BLaER1 treated with 17β-estradiol and CSF1 and Interleukin-3, amounts not matched to agents 10 nM and 100 nM (cell line): ENCODE measurements around the gene DACH1.

Source experiments
- H3K27ac ChIP-seq, 11 experiments: shearing (Covaris generic); formaldehyde crosslinking; 2 replicates each; pipeline ENCODE4 v1.8.1; 2022
- H3K27me3 ChIP-seq, 11 experiments: shearing (Covaris generic); formaldehyde crosslinking; 2 replicates each; pipeline ENCODE4 v1.8.1; 2022
- H3K36me3 ChIP-seq, 11 experiments: shearing (Covaris generic); formaldehyde crosslinking; 2 replicates each; pipeline ENCODE4 v1.8.1; 2022
- H3K4me1 ChIP-seq, 10 experiments: shearing (Covaris generic); formaldehyde crosslinking; 2 replicates each; pipeline ENCODE4 v1.8.1; 2022
- H3K4me2 ChIP-seq, 11 experiments: shearing (Covaris generic); formaldehyde crosslinking; 2 replicates each; pipeline ENCODE4 v1.8.1; 2022
- H3K4me3 ChIP-seq, 10 experiments: shearing (Covaris generic); formaldehyde crosslinking; 2 replicates each; pipeline ENCODE4 v1.8.1; 2022
- H3K9ac ChIP-seq, 11 experiments: shearing (Covaris generic); formaldehyde crosslinking; 2 replicates each; pipeline ENCODE4 v1.8.1; 2022
- H3K9me3 ChIP-seq, 11 experiments: shearing (Covaris generic); formaldehyde crosslinking; replicated peaks in 1 of 11; 2 replicates each; pipeline ENCODE4 v1.8.1; 2022
- H4K20me1 ChIP-seq, 11 experiments: shearing (Covaris generic); formaldehyde crosslinking; 2 replicates each; pipeline ENCODE4 v1.8.1; 2022
- Cebpa-rat ChIP-seq, 11 experiments: shearing (Covaris generic); IDR thresholded peaks; 2 replicates each; pipeline ENCODE4 v1.8.1; 2022

DACH1 gene

DNA sequence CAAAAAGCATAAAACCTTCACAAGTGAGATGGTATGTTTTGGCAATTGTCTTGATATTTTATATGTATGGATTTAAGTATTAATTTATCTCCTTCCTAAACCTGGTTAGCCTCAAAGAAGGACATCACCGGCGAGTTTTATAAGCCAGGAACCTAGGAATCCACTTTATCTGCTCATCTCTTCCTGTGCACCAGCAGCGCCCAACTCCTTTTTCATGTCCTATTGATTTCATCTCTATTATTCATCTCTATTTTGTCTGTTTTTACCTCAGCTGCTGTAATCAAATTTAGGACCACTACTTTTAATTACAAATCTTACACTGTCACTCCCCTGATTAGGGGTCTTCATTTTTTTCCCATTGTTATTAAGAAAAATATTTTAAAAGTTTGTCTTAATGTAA, 286.4 kb downstream of the DACH1 start:
- no peak overlapping the region for H3K27ac ChIP-seq
- H3K36me3 ChIP-seq: no peaks in the 10 kb centered on the region
- H3K4me1 ChIP-seq: no peaks in the 10 kb centered on the region
- H3K4me3 ChIP-seq: no peak overlapping the region
- no peaks in the 10 kb centered on the region for H4K20me1 ChIP-seq
- no peaks in the 10 kb centered on the region for H3K9me3 ChIP-seq
- TF ChIP-seq Cebpa-rat (IDR thresholded peaks at IDR 0.05): no peak
- no peaks in the 10 kb centered on the region for H3K27me3 ChIP-seq
- H3K9ac ChIP-seq: no peak overlapping the region
- H3K4me2 ChIP-seq: no peak overlapping the region

- TF ChIP-seq Cebpa-rat (IDR thresholded peaks at IDR 0.05): no peak
- Histone ChIP-seq H3K4me2 (no peak overlapping the region), H3K4me3 (no peak overlapping the region)
Observed at GRCh38 chr13:71578048-71578447, 289.0 kb downstream of the DACH1 start.

DNA sequence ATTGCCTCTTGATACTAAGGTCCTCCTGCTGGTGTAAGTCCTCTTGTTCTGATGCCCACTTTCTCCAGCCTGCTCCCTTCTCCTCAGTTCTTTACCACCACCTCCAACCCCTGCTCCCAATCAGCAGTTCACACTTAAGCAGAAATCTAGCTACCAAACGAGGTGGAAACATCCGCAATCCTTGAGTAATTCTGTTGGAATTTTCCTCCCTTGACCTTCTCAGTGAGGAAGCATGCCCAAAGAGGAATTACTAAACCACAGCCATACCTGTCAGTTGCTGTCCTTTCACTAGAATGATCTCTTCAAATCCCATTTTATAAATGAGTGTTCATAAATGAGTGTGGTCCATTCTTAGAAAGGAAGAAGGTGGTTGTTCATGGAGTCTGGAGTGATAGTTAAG, 289.9 kb downstream of the DACH1 start:
- no peaks in the 10 kb centered on the region for H3K27me3 ChIP-seq
- H3K9ac ChIP-seq: no peak overlapping the region
- H3K4me3 ChIP-seq: no peak overlapping the region
- no peak overlapping the region for H3K27ac ChIP-seq
- no peaks in the 10 kb centered on the region for H3K36me3 ChIP-seq
- no peak for TF ChIP-seq Cebpa-rat (IDR thresholded peaks at IDR 0.05)
- no peak overlapping the region for H3K4me2 ChIP-seq
- H3K9me3 ChIP-seq: no peaks in the 10 kb centered on the region
- no peaks in the 10 kb centered on the region for H3K4me1 ChIP-seq
- no peaks in the 10 kb centered on the region for H4K20me1 ChIP-seq

More at GRCh38 chr13:71578048-71578447, 289.0 kb downstream of the DACH1 start:
- Histone ChIP-seq H3K27ac (no peak overlapping the region), H3K27me3 (no peaks in the 10 kb centered on the region), H3K9me3 (no peaks in the 10 kb centered on the region), H4K20me1 (no peaks in the 10 kb centered on the region), H3K36me3 (no peaks in the 10 kb centered on the region), H3K9ac (no peak overlapping the region), H3K4me1 (no peaks in the 10 kb centered on the region)

DNA sequence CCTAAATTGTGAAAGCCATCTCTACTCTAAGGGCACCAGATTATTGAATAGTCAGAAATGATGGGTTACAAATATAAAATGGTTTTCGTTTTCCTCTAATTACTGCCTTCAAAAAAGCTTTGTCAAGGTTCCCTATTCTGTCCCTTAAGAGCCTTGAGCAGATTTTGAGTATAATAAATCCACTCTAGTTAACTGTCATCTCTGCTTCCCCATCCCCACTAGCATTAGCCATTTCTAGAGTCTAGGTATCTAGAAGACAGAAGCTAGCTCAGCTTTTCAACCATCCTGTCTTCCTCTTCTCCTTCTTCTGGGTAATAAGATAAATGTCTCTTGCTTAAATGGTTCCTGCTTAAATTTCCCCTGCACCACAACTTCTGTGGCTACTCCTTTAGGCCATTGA, 290.4 kb downstream of the DACH1 start:
- H4K20me1 ChIP-seq: no peaks in the 10 kb centered on the region
- no peaks in the 10 kb centered on the region for H3K27me3 ChIP-seq
- TF ChIP-seq Cebpa-rat (IDR thresholded peaks at IDR 0.05): no peak
- no peaks in the 10 kb centered on the region for H3K36me3 ChIP-seq
- no peak overlapping the region for H3K4me3 ChIP-seq
- no peaks in the 10 kb centered on the region for H3K4me1 ChIP-seq
- H3K27ac ChIP-seq: no peak overlapping the region
- H3K9ac ChIP-seq: no peak overlapping the region
- H3K9me3 ChIP-seq: no peaks in the 10 kb centered on the region
- H3K4me2 ChIP-seq: no peak overlapping the region

DNA sequence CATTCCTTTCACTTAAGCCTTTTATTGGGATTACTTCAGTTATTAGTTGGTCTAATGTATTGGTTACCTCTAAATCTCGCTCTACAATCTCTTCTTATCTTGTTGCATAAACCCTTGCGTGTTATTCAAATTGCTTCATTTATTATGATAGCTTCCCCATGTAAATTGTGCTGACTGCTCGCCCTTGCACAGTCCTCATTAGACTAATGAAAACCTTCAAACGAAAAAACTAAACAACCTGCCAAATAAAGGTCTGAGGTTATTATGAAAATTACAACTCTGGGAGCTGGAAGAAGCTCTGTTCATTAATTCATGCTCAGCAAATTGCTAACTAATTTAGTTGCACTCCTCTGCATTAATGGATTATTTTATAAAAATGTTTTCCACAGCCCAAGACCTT, 320.1 kb downstream of the DACH1 start:
- Histone ChIP-seq H3K27ac (no peak overlapping the region), H3K4me1 (no peaks in the 10 kb centered on the region), H3K9ac (no peak overlapping the region), H4K20me1 (no peaks in the 10 kb centered on the region), H3K36me3 (no peaks in the 10 kb centered on the region), H3K27me3 (no peaks in the 10 kb centered on the region), H3K9me3 (no peaks in the 10 kb centered on the region), H3K4me2 (no peak overlapping the region), H3K4me3 (no peak overlapping the region)
- TF ChIP-seq Cebpa-rat (IDR thresholded peaks at IDR 0.05): no peak

DNA sequence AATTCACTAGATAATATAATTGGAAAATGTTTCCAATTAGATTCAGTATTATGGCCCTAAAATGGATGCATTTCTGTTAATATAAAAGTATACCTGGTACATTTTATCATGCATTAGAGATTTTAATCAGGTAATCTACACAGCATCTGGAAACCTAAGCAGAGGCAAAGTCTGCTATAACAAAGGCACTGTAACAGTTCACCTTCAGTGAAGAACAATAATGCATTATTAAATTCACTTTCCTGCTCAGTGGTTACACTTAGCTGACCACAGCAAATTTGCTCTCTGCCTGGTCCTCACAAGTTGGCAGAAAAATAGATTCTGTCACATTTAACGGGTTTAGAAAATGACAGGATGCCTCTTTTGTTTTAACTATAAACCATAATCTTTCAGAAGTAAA, 326.9 kb downstream of the DACH1 start:
- H4K20me1 ChIP-seq: no peaks in the 10 kb centered on the region
- no peaks in the 10 kb centered on the region for H3K9me3 ChIP-seq
- H3K4me1 ChIP-seq: no peaks in the 10 kb centered on the region
- H3K4me2 ChIP-seq: no peak overlapping the region
- H3K4me3 ChIP-seq: no peak overlapping the region
- no peak overlapping the region for H3K9ac ChIP-seq
- no peak overlapping the region for H3K27ac ChIP-seq
- H3K27me3 ChIP-seq: no peaks in the 10 kb centered on the region
- H3K36me3 ChIP-seq: no peaks in the 10 kb centered on the region
- no peak for TF ChIP-seq Cebpa-rat (IDR thresholded peaks at IDR 0.05)

- no peaks in the 10 kb centered on the region for H3K36me3 ChIP-seq
- no peaks in the 10 kb centered on the region for H3K9me3 ChIP-seq
- H3K4me1 ChIP-seq: no peaks in the 10 kb centered on the region
- no peak overlapping the region for H3K27ac ChIP-seq
- no peak overlapping the region for H3K9ac ChIP-seq
- H3K4me3 ChIP-seq: no peak overlapping the region
- H3K27me3 ChIP-seq: no peaks in the 10 kb centered on the region
- TF ChIP-seq Cebpa-rat (IDR thresholded peaks at IDR 0.05): no peak
- no peaks in the 10 kb centered on the region for H4K20me1 ChIP-seq
- no peak overlapping the region for H3K4me2 ChIP-seq
Observed at GRCh38 chr13:71536201-71536600, 330.8 kb downstream of the DACH1 start.

- no peak overlapping the region for H3K4me2 ChIP-seq
- no peak overlapping the region for H3K27ac ChIP-seq
- no peak overlapping the region for H3K4me3 ChIP-seq
- no peak for TF ChIP-seq Cebpa-rat (IDR thresholded peaks at IDR 0.05)
- H4K20me1 ChIP-seq: no peaks in the 10 kb centered on the region
- no peaks in the 10 kb centered on the region for H3K9me3 ChIP-seq
- H3K36me3 ChIP-seq: no peaks in the 10 kb centered on the region
- no peak overlapping the region for H3K9ac ChIP-seq
- H3K27me3 ChIP-seq: no peaks in the 10 kb centered on the region
- H3K4me1 ChIP-seq: no peaks in the 10 kb centered on the region
Observed at GRCh38 chr13:71524613-71525304, 342.2 kb downstream of the DACH1 start.

DNA sequence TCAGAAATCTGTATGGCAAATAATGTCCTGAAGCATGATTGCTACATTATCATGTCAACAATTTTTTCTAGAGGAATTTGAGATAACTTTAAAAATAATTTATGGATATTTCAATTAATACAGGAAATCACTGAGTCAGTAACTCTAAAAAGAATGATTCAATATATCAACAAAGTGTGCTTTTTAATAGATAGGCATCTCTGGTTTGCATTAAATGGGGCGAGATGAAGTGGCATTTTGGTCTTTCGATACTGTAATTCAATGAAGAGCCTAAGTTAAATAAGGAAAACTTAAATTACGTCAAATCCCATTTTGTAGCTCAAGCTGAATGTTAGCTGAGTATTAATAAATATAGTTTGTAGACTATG, 342.8 kb downstream of the DACH1 start:
- H3K4me2 ChIP-seq: no peak overlapping the region
- H3K36me3 ChIP-seq: no peaks in the 10 kb centered on the region
- H3K9ac ChIP-seq: no peak overlapping the region
- H3K9me3 ChIP-seq: no peaks in the 10 kb centered on the region
- no peak overlapping the region for H3K4me3 ChIP-seq
- H3K27ac ChIP-seq: no peak overlapping the region
- no peaks in the 10 kb centered on the region for H3K27me3 ChIP-seq
- TF ChIP-seq Cebpa-rat (IDR thresholded peaks at IDR 0.05): no peak
- no peaks in the 10 kb centered on the region for H4K20me1 ChIP-seq
- H3K4me1 ChIP-seq: no peaks in the 10 kb centered on the region

DNA sequence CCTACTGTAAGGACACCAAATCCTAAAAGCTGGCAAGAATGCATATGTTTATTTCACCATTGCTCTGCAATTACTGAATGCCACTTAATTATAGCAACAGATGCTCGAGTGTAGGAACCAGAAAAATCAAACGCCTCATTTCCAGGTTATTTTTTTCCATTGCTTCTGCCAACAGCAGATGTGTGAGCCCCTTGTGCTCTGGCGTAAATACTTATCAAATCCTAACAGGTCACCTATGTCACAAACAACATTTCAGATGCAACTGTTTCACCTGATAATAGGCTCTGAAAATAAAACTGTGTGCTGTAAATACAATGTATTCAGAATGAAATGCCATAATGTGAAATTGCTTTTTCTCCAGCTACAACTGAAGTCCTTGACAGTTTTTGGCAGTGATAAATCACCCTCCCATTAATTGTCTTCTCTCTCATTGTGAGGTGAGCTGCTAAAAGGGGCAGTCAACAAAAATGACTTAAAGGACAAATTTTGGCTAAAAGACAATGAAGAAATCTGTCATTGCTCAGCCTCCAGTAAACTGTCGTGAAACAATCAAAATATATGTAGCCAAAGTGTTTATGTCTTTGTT, 344.0 kb downstream of the DACH1 start:
- Histone ChIP-seq H3K9ac (no peak overlapping the region), H3K27me3 (no peaks in the 10 kb centered on the region), H3K4me3 (no peak overlapping the region)

More for the DNA sequence above, 344.0 kb downstream of the DACH1 start:
- H4K20me1 ChIP-seq: no peaks in the 10 kb centered on the region
- H3K4me2 ChIP-seq: no peak overlapping the region
- H3K36me3 ChIP-seq: no peaks in the 10 kb centered on the region
- H3K27ac ChIP-seq: no peak overlapping the region
- no peaks in the 10 kb centered on the region for H3K4me1 ChIP-seq
- TF ChIP-seq Cebpa-rat (IDR thresholded peaks at IDR 0.05): no peak
- no peaks in the 10 kb centered on the region for H3K9me3 ChIP-seq
